ENCODE data around the gene THRB. TPM values are rescaled to one million over a fixed set of nuclear protein-coding genes. Genes with fewer than 3 reads are reported as not detected.

THRB gene
- total RNA-seq, 1 donor from 2014 or later = 0.31 TPM

GRCh38 chr3:24506966-24507775, 12.5 kb upstream of the THRB start:
- ATAC-seq (ENCODE audit: low read depth) (no peak), DNase-seq (no peak)
- peak overlapping the region; percentile 63 for H3K27ac Mint-ChIP-seq
- ChIA-PET POLR2A (no interaction called here), CTCF (no interaction called here)
- H3K4me1 Mint-ChIP-seq = peaks cover 59% of the 10 kb centered on the region
- intact Hi-C loops (cut with micrococcal nuclease) = loop anchor here (1.0 to 10.0 kb wide), 2 partner anchors 14 to 1302 kb away; partner anchors contain the start of gene UBE2E2
- H3K9me3 Mint-ChIP-seq = no peaks in the 10 kb centered on the region
- no peak for TF ChIP-seq CTCF (IDR thresholded peaks at IDR 0.05)
- H3K36me3 Mint-ChIP-seq (ENCODE audit: low read depth) = no peaks in the 10 kb centered on the region
- H3K4me3 Mint-ChIP-seq = peak overlapping the region; percentile 53
- peaks cover 2% of the 10 kb centered on the region for H3K27me3 Mint-ChIP-seq

- no peaks in the 10 kb centered on the region for H3K27me3 Mint-ChIP-seq
- peaks cover 62% of the 10 kb centered on the region for H3K4me1 Mint-ChIP-seq
- no peak overlapping the region for H3K27ac Mint-ChIP-seq
- ChIA-PET CTCF (interaction anchor here (1.2 kb wide), 1 partner anchor 9 kb away, joined by 6 read pairs; no protein-coding TSS in a partner anchor), POLR2A (no interaction called here)
- H3K4me3 Mint-ChIP-seq = no peak overlapping the region
- H3K9me3 Mint-ChIP-seq = no peaks in the 10 kb centered on the region
- intact Hi-C loops (cut with micrococcal nuclease) = loop anchor here (10.0 kb wide), 1 partner anchor 1301 kb away; the partner anchor contains the start of gene UBE2E2
- no peak for TF ChIP-seq CTCF (IDR thresholded peaks at IDR 0.05)
- ATAC-seq (ENCODE audit: low read depth) (no peak), DNase-seq (no peak)
- H3K36me3 Mint-ChIP-seq (ENCODE audit: low read depth) = no peaks in the 10 kb centered on the region
These were observed 11.3 kb upstream of the THRB start for GRCh38 chr3:24505691-24506550.

- intact Hi-C loops (cut with micrococcal nuclease) = loop anchor here (5.0 to 10.0 kb wide), 2 partner anchors 1062 to 1300 kb away; partner anchors contain the start of gene UBE2E2
- TF ChIP-seq CTCF (IDR thresholded peaks at IDR 0.05) = no peak
These were observed 10.1 kb upstream of the THRB start for GRCh38 chr3:24504772-24505171.

GRCh38 chr3:24503616-24504113, 9.0 kb upstream of the THRB start:
- POLR2A ChIA-PET = no interaction called here
- Mint-ChIP-seq H3K36me3 (ENCODE audit: low read depth) (no peaks in the 10 kb centered on the region), H3K27me3 (peaks cover 2% of the 10 kb centered on the region), H3K9me3 (no peaks in the 10 kb centered on the region), H3K4me1 (peaks cover 60% of the 10 kb centered on the region), H3K27ac (peak overlapping the region; percentile 46), H3K4me3 (no peak overlapping the region)
- intact Hi-C loops (cut with micrococcal nuclease) = loop anchor here (1.0 to 10.0 kb wide), 3 partner anchors 8 to 1299 kb away; partner anchors contain the start of gene UBE2E2
- TF ChIP-seq CTCF (IDR thresholded peaks at IDR 0.05) = no peak
- ATAC-seq (ENCODE audit: low read depth) (peak; percentile 54), DNase-seq (no peak)
- CTCF ChIA-PET = interaction anchor here (1.0 kb wide), 1 partner anchor 8 kb away, joined by 4 read pairs; no protein-coding TSS in a partner anchor

More at GRCh38 chr3:24504772-24505171, 10.1 kb upstream of the THRB start:
- no peaks in the 10 kb centered on the region for H3K27me3 Mint-ChIP-seq
- H3K36me3 Mint-ChIP-seq (ENCODE audit: low read depth) = no peaks in the 10 kb centered on the region
- DNase-seq = no peak
- no peaks in the 10 kb centered on the region for H3K9me3 Mint-ChIP-seq
- H3K27ac Mint-ChIP-seq = no peak overlapping the region
- H3K4me1 Mint-ChIP-seq = peaks cover 62% of the 10 kb centered on the region
- H3K4me3 Mint-ChIP-seq = no peak overlapping the region
- no peak for ATAC-seq (ENCODE audit: low read depth)
- ChIA-PET CTCF (interaction anchor here (1.0 kb wide), 1 partner anchor 9 kb away, joined by 4 read pairs; no protein-coding TSS in a partner anchor), POLR2A (interaction anchor here (0.5 kb wide), 1 partner anchor 698 kb away, joined by 5 read pairs; no protein-coding TSS in a partner anchor)
